Right cardiac atrium (tissue), 5 donors: ENCODE data around the gene SMAD7. TPM values are rescaled to one million over a fixed set of nuclear protein-coding genes. Genes with fewer than 3 reads are reported as not detected.

Experiments
- ATAC-seq, 2 donors: fragments of 200-7000 bp; cut with Tn5 transposase; one replicate each; pipeline versions ENCODE4 v1.8.0 to v1.9.1; 2020; ENCODE audit warnings: moderate library complexity in 2 of 2, mild to moderate bottlenecking in 1 of 2
- DNase-seq, 3 donors: peaks; one replicate each; pipeline ENCODE4 v3.0.0-alpha.2; 2020
- H3K27ac ChIP-seq: one replicate; pipeline ENCODE4 v1.5.1; 2013; ENCODE audit warnings: mild to moderate bottlenecking, low read length, control low read depth, moderate library complexity
- H3K27me3 ChIP-seq: one replicate; pipeline ENCODE4 v1.6.1; 2013; ENCODE audit not compliant: control insufficient read depth, insufficient read depth
- H3K4me1 ChIP-seq: one replicate; pipeline ENCODE4 v1.6.1; 2013; ENCODE audit warnings: low read length; ENCODE audit not compliant: control insufficient read depth, insufficient read depth
- H3K4me3 ChIP-seq: one replicate; pipeline ENCODE4 v1.5.1; 2013; ENCODE audit warnings: low read length, control low read depth
- H3K9me3 ChIP-seq: one replicate; pipeline ENCODE4 v1.6.1; 2013; ENCODE audit warnings: low read length; ENCODE audit not compliant: control insufficient read depth
- WGBS: extraction: QIAGEN DNeasy Blood & Tissue Kit; methylation state at CpG from one replicate; pipeline ENCODE4 v1.1.7; 2013; 5-methylcytosine and 5-hydroxymethylcytosine counted together
- intact Hi-C, 4 donors: fragments of 100-400 bp; cut with DNase I; formaldehyde crosslinking; loops; one replicate each; pipeline versions ENCODE4 v1.11.0 to v1.14.0; 2022 to 2023
- polyA plus RNA-seq: library from polyadenylated mRNA; stranded (reverse); fragments of 200-250 nt; gene quantifications from one replicate; pipeline ENCODE4 v1.2.3, GENCODE V29; 2013
- total RNA-seq, 4 donors: library from RNA; stranded (reverse); fragmentation: NEBNext Ultra II Directional; extraction: Animal tissue kit (Norgen Biotek cat#: 25700); gene quantifications; one replicate each; pipeline ENCODE4 v1.2.1, GENCODE V29; 2021
- donor health status: healthy with polysubstance abuse.
- donor health status: DM: no; HTN: yes; CAD: no.
- donor health status: DM: no; HTN: no; CAD: no.
- donor health status: DM: no; HTN: yes; CAD: no; lungs with severe emphysema.
- donor health status: DM: yes; HTN: yes; CAD: no.

Gene SMAD7
- total and polyA plus RNA-seq, 5 donors: 34.8 to 97.6 (median 92.1) TPM

GRCh38 chr18:48920408-48921038, 30.2 kb downstream of the SMAD7 start:
- H3K27ac ChIP-seq: peak overlapping the region; percentile 16
- H3K4me3 ChIP-seq: no peak overlapping the region
- no peaks in the 10 kb centered on the region for H3K9me3 ChIP-seq
- no peaks in the 10 kb centered on the region for H3K27me3 ChIP-seq
- DNase-seq: peak in 2 of 3 donors; percentile 62 to 66
- intact Hi-C loops: no loop called here
- 49% methylated on average over 16 of the region's 16 CpGs for WGBS
- peak in 1 of 2 donors; percentile 9 for ATAC-seq
- H3K4me1 ChIP-seq: peaks cover 38% of the 10 kb centered on the region

GRCh38 chr18:48919547-48919946, 31.2 kb downstream of the SMAD7 start:
- Histone ChIP-seq H3K27me3 (no peaks in the 10 kb centered on the region), H3K27ac (no peak overlapping the region), H3K4me3 (no peak overlapping the region), H3K9me3 (no peaks in the 10 kb centered on the region), H3K4me1 (peaks cover 39% of the 10 kb centered on the region)
- ATAC-seq (no peak), DNase-seq (peak in 1 of 3 donors; percentile 55)
- intact Hi-C loops: no loop called here
- WGBS: 38% methylated on average over 3 of the region's 3 CpGs

- intact Hi-C loops: no loop called here
- no peak overlapping the region for H3K4me3 ChIP-seq
Observed at GRCh38 chr18:48918660-48919456, 31.9 kb downstream of the SMAD7 start.

DNA sequence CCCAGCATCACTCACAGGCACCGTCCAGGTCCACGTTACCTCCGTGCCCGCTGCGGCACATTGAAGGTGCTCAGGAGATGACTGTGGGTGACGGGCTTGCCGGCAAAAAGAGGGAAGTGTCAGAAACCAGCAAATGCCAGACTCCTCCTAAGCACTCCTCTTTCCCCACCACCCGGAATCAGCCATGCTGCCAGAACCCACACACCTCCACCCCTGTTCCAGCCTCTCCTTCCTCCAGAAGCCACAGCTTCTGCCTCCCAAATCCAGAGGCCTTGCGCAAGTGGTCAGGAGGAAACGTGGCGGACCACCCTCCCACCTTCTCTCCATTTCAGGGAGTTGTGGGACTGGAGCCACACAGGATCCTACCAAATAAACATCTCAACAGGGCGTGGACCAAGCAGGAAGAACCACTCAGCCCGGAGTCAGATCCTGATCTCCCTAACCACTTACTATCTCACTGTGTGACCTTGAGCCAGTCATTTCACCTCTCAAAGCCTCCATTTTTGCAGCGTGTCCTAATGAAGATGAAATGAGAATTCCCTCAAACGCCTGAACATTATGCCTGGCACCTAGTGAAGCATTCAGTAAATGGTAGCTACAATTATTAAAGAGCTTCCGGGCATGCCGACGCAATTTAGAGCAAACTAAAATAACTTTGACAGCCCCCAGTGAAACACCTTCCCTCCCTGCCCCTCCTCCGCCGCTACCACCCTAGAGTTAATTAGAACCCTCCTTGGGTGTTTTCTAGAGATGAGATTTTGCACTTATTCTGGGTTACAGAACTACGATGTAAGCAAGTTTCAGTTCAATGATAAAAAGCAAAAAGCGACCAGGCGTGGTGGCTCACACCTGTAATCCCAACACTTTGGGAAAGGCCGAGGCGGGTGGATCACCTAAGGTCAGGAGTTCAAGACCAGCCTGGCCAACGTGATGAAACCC, 32.9 kb downstream of the SMAD7 start:
- Histone ChIP-seq H3K9me3 (no peaks in the 10 kb centered on the region), H3K4me3 (no peak overlapping the region), H3K27ac (no peak overlapping the region), H3K27me3 (no peaks in the 10 kb centered on the region), H3K4me1 (peaks cover 29% of the 10 kb centered on the region)
- intact Hi-C loops: no loop called here
- 70% methylated on average over 26 of the region's 26 CpGs for WGBS
- peak in 2 of 3 donors; percentile 63 to 69 for DNase-seq
- peak in 1 of 2 donors; percentile 42 for ATAC-seq

More at GRCh38 chr18:48918660-48919456, 31.9 kb downstream of the SMAD7 start:
- no peak for ATAC-seq
- WGBS: 78% methylated on average over 9 of the region's 9 CpGs
- Histone ChIP-seq H3K27ac (no peak overlapping the region), H3K27me3 (no peaks in the 10 kb centered on the region), H3K9me3 (no peaks in the 10 kb centered on the region), H3K4me1 (peaks cover 38% of the 10 kb centered on the region)
- DNase-seq: peak in 2 of 3 donors; percentile 52 to 63

DNA sequence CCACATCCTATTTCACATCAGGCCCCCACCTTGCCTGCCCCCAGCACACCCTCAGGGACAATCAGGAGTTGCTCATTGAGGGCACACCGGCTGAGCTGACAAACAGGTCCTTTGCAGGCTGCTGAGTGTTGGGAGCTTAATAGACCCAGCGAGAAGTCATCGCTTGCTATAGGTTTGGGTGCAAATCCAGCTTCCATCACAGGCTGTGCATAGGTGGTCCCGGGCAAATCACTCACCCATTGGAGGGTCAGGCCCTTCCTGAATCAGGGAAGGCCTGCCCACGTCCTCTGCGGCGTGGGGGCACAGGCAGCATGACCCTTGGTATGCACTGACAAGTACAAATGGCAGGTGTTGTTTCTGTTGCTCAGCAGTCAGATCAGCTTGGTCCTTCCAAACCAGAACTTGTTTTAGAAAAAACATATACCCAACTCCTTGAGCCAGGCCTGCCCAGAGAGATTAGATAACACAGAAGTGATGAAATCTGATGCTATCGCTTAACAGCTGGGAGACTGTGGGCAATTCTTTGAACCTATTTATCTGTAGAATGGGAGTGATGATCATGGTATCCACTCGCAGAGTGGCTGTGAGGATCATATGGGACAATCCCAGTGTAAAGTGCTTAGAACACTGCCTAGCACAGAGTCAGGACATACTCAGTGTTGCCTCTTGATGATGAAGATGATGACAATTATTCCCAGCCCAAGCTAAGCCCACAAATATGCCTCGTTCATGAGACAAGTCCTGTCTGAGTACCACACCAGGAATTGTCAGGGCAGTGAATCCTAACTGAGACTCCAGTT, 34.9 kb downstream of the SMAD7 start:
- intact Hi-C loops: no loop called here
- peak in 1 of 2 donors; percentile 1 for ATAC-seq
- DNase-seq: peak in 1 of 3 donors; percentile 49
- Histone ChIP-seq H3K4me1 (peaks cover 15% of the 10 kb centered on the region), H3K27me3 (no peaks in the 10 kb centered on the region), H3K4me3 (no peak overlapping the region), H3K27ac (no peak overlapping the region), H3K9me3 (no peaks in the 10 kb centered on the region)
- WGBS: 67% methylated on average over 10 of the region's 10 CpGs

- H3K27me3 ChIP-seq: no peaks in the 10 kb centered on the region
- 55% methylated on average over 12 of the region's 12 CpGs for WGBS
- H3K9me3 ChIP-seq: no peaks in the 10 kb centered on the region
- no peak overlapping the region for H3K27ac ChIP-seq
- H3K4me3 ChIP-seq: no peak overlapping the region
- intact Hi-C loops: loop anchor here in 1 of 4 donors (5.0 kb wide), 1 partner anchor 52 kb away; no protein-coding TSS in a partner anchor
- peaks cover 9% of the 10 kb centered on the region for H3K4me1 ChIP-seq
- peak; percentile 6 to 16 for ATAC-seq
- DNase-seq: peak in 1 of 3 donors; percentile 65
Observed at GRCh38 chr18:48914581-48915251, 36.0 kb downstream of the SMAD7 start.

- WGBS: 96% methylated on average over 3 of the region's 3 CpGs
- Histone ChIP-seq H3K27ac (no peak overlapping the region), H3K9me3 (no peaks in the 10 kb centered on the region), H3K27me3 (no peaks in the 10 kb centered on the region), H3K4me1 (peaks cover 4% of the 10 kb centered on the region), H3K4me3 (no peak overlapping the region)
- ATAC-seq (no peak), DNase-seq (no peak)
- intact Hi-C loops: loop anchor here in 1 of 4 donors (5.0 kb wide), 1 partner anchor 51 kb away; no protein-coding TSS in a partner anchor
Observed at GRCh38 chr18:48913775-48914174, 37.0 kb downstream of the SMAD7 start.

DNA sequence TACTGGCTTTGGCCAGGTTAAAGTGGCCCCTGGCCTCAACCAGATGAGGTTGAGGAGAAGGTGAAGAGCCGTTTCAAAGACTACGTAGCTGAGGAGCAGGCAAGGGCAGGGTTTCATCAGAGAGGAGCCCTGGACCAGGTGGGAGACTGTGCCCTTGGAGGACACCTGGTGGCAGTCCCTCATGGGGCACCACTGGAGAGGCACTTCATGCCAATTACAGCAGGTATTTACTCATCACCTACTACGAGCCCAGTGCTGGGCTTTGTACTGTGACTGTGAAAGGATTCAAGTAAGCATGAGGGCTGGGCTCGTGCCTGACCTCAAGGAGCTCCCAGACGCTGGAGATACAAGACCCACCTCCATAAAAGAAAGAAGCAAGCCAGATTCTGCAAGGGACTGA, 37.6 kb downstream of the SMAD7 start:
- intact Hi-C loops: loop anchor here in 1 of 4 donors (5.0 kb wide), 1 partner anchor 51 kb away; no protein-coding TSS in a partner anchor
- Histone ChIP-seq H3K4me1 (peaks cover 4% of the 10 kb centered on the region), H3K27ac (no peak overlapping the region), H3K9me3 (no peaks in the 10 kb centered on the region), H3K27me3 (no peaks in the 10 kb centered on the region), H3K4me3 (no peak overlapping the region)
- ATAC-seq: no peak
- peak in 1 of 3 donors; percentile 43 for DNase-seq
- 94% methylated on average over 5 of the region's 5 CpGs for WGBS

DNA sequence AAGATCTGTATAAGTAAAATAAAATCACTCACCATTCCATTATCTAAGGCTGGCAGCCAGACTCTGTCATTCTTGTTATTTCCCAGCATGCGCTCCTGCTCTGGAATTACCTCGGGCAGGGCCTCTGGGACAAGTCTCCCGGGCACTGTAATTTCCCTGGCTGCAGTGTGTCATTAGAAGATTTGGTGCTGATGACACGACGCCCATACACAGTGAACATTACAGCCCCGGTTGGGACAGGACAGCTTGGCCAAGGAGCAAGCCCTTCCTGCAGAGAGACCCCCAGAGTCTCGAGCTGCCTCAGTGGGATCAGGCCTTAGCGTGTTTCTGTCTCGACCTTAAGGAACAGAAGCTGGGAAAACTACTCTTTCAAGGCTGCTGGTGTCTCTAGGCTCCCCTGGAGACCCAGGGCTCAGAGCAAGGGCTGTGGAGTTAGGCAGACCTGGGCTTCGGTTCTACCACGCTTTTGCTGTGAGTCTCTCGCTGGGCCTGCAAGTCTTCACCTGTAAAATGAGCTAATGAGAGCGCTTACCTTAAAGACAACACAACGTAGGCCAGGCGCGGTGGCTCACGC, 39.7 kb downstream of the SMAD7 start:
- H3K4me1 ChIP-seq: peaks cover 4% of the 10 kb centered on the region
- no peak for ATAC-seq
- no peaks in the 10 kb centered on the region for H3K9me3 ChIP-seq
- H3K27me3 ChIP-seq: no peaks in the 10 kb centered on the region
- DNase-seq: peak in 1 of 3 donors; percentile 45
- no peak overlapping the region for H3K27ac ChIP-seq
- 85% methylated on average over 17 of the region's 17 CpGs for WGBS
- no peak overlapping the region for H3K4me3 ChIP-seq
- intact Hi-C loops: loop anchor here in 1 of 4 donors (5.0 kb wide), 1 partner anchor 49 kb away; no protein-coding TSS in a partner anchor
